Smooth muscle cell of the brain vasculature (primary cell): Measurements from ENCODE around the gene VASP.
A peak's percentile ranks its signal among the peaks of the same experiment; 100 is the strongest.
"Not testable (repeated sequence)": the region's sequence is repeated elsewhere in the genome, so short reads cannot be mapped to it uniquely, and the experiment has no call there.

Experiments used
- DNase-seq: peaks from one replicate; pipeline ENCODE4 v3.0.0-alpha.2; 2012; ENCODE audit warnings: low read depth, low spot score

VASP gene

GRCh38 chr19:45496349-45496953 is 10.8 kb upstream of the VASP start:
- no peak for DNase-seq

GRCh38 chr19:45497791-45498190 is 9.5 kb upstream of the VASP start:
- no peak for DNase-seq

- DNase-seq = no peak
Measured at GRCh38 chr19:45498411-45499195, 8.7 kb upstream of the VASP start, which contains the start of gene PPM1N. Gene PPM1N (plus strand): TSS chr19:45498443. CDS start chr19:45498473, 30 bp downstream.

GRCh38 chr19:45499196-45500180 is 7.8 kb upstream of the VASP start:
- no peak for DNase-seq

GRCh38 chr19:45500918-45501729 is 6.2 kb upstream of the VASP start:
- DNase-seq = no peak

- DNase-seq = no peak
Measured at GRCh38 chr19:45501730-45502014, 5.6 kb upstream of the VASP start.

- no peak for DNase-seq
Measured at GRCh38 chr19:45502111-45502510, 5.2 kb upstream of the VASP start.

GRCh38 chr19:45503909-45504308 is 3.4 kb upstream of the VASP start:
- DNase-seq = no peak

- DNase-seq = no peak
Measured at GRCh38 chr19:45505151-45505995, 1.9 kb upstream of the VASP start.

GRCh38 chr19:45505996-45506245 is 1.4 kb upstream of the VASP start:
- no peak for DNase-seq

GRCh38 chr19:45506246-45506988 is 862 bp upstream of the VASP start:
- DNase-seq = peak; percentile 63

GRCh38 chr19:45507872-45508416 is 665 bp downstream of the VASP start:
- no peak for DNase-seq

GRCh38 chr19:45508417-45508860 is 1.2 kb downstream of the VASP start:
- no peak for DNase-seq

- DNase-seq = no peak
Measured at GRCh38 chr19:45508861-45509691, 1.8 kb downstream of the VASP start.

- no peak for DNase-seq
Measured at GRCh38 chr19:45509692-45510015, 2.4 kb downstream of the VASP start.

- not testable (repeated sequence) for DNase-seq
Measured at GRCh38 chr19:45510352-45510751, 3.1 kb downstream of the VASP start.

- DNase-seq = no peak
Measured at GRCh38 chr19:45511074-45511473, 3.8 kb downstream of the VASP start.

- no peak for DNase-seq
Measured at GRCh38 chr19:45512881-45513483, 5.7 kb downstream of the VASP start.
